Stromal cell of bone marrow (primary cell): ENCODE measurements around the gene TBC1D17.
A peak's percentile ranks its signal among the peaks of the same experiment; 100 is the strongest.

Experiments used
- DNase-seq: peaks from one replicate; pipeline ENCODE4 v3.0.0-alpha.2; 2012; ENCODE audit warnings: low read depth

Gene TBC1D17

DNA sequence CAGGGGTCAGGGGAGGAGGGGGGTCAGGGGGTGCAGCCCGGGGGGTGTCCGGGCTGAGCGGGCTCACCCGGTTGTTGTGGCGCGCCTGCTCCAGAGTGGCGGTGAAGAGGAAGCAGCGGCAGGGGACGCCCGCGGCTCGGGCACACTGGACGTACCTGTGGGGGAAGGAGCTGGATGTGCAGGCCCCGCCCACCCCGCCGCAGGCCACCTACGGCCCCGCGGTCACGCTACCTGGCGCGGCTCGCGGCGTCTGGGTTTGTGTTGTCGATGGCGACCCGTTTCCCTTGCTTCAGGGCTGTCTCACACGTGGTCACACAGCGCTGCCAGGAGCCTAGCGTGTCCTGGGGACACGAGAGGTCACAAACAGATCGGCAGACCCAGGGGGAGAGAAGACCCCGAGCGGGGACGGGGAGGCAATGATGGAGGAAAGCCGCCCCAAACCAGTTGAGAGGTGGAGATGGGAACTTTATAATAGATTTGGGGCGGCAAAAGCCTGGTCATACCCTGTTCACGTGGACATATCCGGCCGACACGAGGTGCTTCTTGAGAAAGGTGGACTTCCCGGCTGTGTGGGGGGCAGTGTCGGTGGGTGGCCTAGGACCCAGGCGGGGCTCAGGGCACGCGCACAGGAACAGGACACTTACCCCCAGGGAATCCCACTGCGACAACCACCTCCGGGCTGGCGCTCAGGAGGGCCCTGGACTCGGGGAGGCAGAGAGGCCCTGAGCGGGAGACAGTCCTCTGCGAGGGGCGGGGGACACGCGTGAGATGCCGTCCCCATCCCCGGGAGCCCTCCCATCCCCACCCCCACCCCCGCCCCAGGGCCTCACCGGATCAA, 15.7 kb upstream of the TBC1D17 start:
- no peak for DNase-seq

DNA sequence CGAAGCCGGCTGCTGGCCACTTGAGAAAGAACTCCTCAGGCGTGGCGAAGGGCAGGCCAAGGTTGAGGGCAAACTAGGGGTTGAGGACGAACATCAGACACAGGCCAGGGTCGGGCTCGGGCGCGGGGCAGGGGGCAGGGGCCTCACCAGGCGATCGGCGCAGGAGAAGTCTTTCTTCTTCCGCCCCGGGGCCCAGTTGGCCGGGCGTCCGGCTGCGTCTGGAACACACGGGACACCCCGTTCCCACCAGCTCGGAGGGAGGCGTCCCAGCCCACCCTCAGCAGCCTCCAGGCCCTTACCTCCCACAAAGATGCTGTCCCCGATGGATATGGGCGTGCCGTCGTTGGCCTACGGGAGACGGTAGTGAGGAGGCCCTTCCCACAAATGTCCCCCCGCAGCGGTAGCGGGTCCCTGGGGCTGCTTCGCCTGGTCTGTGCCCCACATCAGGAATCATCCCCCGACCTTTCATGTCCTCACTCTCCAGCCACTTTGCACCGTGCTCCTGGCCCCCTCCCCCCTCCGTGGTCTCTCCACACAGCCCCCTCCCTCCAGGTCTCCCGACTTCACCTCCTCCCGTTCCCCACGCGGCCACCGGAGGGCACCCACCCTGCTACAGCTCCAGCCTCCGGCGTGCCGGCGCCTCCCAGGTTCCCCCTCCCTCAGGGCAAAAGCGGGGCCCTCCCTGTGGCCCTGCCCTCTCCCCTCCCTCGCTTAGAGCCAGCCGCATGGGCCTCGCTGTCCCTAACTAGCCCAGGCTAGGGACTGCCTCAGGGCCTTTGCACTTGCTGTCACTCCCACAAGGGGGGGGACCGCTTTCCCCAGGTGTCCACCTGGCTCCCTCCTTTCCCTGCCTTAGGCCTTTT, 14.9 kb upstream of the TBC1D17 start:
- DNase-seq, result no peak

DNA sequence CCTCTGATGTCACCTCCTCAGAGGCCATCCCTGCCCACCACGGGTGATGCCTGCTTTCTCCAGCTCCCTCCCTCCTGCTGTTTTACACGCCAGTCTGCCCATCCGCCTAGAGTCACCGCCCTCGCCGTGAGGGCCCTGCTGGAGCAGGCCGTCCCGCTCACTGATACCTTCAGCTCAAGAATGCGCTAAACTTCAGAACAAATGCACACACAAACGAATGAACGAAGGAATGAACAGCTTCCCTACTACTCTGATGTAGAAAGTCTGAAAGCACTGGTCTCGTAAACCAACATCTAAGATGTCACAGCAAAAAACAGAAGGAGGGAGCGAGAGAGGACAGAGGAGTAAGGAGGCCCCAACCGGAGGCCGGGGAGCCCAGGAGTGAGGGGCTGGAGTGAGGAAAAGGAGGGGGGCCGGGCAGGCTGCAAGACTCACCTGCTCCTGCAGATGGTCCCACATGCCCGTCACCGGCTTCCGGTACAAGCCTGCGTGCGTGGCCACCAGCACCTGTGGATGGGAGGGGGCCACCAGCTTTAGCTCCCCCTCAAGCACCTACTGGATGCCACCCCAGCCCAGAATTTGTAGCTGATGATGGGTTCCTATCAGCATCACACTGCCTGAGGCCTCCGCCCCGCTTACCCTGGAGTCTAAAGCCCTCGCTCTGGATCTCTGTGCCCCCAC, 14.1 kb upstream of the TBC1D17 start:
- DNase-seq, result no peak

GRCh38 chr19:49863935-49864320, 13.6 kb upstream of the TBC1D17 start:
- no peak for DNase-seq

DNA sequence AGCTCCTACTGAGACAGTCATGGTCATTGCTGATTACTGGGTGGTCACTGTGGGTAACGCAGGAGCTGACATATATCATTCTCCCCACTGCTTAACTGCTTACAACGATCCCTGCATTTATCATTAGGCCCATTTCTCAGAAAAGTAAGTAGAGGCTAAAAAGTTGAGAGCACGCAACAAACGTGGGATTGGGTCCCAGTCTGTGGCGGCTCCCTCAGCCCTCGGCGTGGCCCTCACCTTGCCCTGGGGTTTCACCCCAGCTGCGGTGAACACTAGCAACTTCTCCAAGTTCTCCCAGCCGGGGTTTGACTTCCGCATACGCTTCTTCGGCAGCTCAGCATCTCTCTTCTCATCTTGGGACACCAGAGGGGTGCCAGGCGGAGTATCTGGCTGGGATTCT, 12.6 kb upstream of the TBC1D17 start:
- DNase-seq, result no peak

DNA sequence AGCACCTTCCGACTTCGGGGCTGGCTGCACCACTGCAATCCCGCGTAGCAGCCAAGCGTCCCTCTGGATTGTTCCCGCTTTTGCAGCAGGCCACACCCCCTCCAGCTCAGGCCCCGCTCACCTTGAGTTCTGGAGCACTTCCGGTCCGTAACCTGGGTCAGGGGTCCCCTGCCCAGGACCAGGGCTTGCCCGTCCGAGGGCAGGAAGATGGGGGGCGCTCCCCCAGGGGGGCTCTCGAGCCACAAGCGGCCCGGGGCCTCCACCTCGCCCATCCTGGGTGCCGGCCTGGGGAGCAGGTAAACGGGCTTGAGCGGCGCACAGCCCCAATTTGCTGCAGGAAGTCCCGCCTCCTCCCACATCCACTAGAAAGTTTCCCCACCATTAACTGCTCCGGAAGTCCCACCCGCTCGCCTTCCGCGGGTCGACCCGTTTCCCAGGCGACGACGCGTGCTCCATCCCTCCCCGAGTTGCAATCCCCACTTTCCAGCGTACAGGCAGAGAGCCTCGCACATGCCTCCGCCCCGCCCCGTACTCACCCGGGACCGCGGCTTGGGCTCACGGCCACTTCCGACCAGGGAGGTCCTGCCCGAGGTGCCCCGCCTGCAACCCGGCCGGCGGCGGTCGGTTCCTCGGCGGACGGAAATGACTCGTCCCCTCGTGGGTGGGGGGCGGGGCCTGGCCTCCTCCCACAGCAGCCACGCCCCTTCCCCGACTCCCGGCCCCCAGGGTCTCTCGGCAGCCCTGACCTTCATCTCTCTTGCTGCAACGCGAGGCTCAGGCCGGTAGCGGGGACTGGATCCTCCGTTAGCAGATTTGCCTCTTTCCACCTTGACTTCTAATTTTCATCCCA, 10.3 kb upstream of the TBC1D17 start, which contains the start of gene PNKP:
Gene PNKP (minus strand): TSS at position 644 of the 850 bp plus-strand sequence. CDS start 372 bp downstream, at position 272.
- peak; percentile 86 for DNase-seq

DNA sequence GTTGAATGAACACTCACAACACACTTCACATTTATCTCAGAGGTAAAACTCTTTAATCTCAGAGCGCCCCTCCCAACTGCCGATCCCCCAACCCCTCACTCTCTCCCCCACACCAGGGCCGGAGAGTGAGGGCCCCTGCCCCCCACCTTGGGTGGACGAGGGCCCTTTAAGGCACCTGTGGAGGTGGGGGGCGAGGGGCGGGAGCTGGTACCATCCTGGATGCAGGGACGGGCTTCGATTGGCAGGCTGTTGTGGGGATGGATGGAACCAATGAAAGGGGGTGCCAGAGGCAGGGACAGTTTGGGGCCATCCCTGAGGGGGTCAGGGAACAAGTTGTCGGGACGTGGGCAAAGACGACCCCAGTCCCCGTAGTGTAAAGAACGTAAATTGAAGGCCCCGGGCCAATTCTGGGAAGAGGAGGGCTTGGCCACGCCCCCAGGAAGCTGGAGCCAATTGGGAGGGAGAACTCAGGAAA, 8.5 kb upstream of the TBC1D17 start:
- no peak for DNase-seq

GRCh38 chr19:49869484-49870308, 7.8 kb upstream of the TBC1D17 start:
- DNase-seq, result peak; percentile 100

GRCh38 chr19:49870309-49870901, 7.1 kb upstream of the TBC1D17 start:
- DNase-seq, result no peak

GRCh38 chr19:49871349-49871985, 6.0 kb upstream of the TBC1D17 start:
- DNase-seq, result no peak

- DNase-seq, result no peak
These were observed 5.0 kb upstream of the TBC1D17 start for GRCh38 chr19:49872245-49873128.

GRCh38 chr19:49873129-49873521, 4.4 kb upstream of the TBC1D17 start:
- no peak for DNase-seq

GRCh38 chr19:49873834-49874233, 3.7 kb upstream of the TBC1D17 start:
- DNase-seq, result no peak

DNA sequence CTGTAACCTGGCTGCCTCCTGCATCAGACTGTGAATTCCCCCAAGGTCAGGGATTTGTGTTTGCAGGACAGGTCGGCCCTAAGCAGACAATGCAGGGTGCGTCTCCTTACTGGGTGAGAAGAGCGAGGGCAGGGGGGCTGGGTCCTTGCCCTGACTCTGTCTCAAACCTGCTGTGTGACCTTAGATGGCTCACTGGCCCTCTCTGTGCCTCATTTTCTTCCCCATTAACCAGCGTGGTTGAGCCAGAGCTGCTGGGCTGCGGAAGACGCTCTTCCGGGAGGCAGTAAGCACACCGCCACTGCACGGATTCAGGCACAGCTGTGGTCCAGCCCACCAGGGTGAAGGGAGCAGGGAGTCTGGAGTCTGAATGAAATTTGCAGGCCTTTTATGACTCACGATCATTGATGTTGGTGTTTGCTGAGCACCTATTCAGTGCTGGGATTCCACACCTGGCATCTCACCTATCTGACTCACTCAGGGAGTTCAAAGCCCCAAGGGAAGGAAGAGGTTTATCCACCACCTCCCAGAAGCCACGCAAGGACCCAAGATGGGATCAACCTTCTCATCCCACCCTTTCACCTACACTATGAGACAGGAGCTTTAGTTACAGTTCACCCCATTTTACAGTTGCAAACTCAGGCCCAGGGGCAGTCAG, 2.9 kb upstream of the TBC1D17 start:
- no peak for DNase-seq

GRCh38 chr19:49875177-49875576, 2.3 kb upstream of the TBC1D17 start:
- DNase-seq, result no peak

DNA sequence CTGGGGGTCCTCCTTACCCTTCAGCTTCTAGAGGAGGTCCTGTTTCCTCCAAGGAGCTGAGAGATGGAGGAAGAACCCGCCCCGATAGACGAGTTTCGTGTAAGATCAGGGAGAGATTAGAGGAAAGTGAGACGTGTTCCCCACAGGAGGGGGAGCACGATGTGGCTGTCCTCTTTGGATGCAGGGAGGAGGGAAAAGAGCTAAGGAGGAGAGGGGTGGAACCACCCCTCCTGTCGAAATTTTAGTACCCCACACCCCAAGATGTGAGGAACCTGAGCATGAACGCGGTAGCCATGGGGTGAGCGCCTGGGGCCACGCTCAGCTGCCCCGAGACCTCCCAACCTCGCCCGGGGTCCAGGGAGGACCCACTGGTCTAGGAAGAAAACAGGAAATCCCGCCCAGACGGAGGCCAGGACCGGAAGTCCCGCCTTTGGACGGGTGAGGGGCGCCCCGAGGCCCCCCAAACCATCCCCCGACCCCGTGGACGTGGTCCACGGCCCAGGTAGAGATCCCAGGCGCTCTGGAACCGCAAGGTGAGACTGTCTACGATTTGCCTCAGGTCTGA, 1.6 kb upstream of the TBC1D17 start:
- no peak for DNase-seq

DNA sequence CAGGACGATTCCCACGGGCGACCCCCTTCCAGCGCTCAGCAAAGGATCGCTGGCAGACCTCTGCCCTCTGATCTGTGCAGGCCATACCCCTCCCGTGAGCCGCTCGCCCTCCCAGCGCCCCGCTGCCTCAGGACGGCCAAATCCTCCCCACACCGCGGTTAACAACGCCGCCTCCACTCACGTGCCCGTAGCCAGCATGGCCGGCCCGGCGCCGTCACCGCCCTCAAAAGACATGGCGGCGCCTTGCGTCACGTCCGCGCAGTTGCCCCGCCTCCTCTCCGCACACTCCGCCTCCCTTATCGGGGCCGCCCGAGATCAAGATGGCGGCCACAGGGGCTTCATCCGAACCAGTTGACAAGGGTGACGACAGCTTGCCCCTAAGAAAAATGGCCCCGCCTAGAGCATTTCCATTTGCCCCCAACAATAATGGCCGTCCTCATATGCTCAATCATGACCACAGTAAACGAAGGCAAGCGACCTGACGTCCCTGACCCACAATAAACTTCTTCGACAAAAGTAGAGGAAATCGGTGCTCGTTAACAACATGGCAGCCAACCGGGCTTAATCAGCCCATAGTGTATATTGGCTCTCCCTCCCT, 981 bp upstream of the TBC1D17 start:
- DNase-seq, result peak; percentile 97
